DMS 273 (cell line): ENCODE data around the gene RNASEH2B.

Source experiments
- DNase-seq: peaks from one replicate; lab custom pipeline; 2025; ENCODE audit not compliant: unreplicated experiment; lab: John Stamatoyannopoulos, UW

Gene RNASEH2B

DNA sequence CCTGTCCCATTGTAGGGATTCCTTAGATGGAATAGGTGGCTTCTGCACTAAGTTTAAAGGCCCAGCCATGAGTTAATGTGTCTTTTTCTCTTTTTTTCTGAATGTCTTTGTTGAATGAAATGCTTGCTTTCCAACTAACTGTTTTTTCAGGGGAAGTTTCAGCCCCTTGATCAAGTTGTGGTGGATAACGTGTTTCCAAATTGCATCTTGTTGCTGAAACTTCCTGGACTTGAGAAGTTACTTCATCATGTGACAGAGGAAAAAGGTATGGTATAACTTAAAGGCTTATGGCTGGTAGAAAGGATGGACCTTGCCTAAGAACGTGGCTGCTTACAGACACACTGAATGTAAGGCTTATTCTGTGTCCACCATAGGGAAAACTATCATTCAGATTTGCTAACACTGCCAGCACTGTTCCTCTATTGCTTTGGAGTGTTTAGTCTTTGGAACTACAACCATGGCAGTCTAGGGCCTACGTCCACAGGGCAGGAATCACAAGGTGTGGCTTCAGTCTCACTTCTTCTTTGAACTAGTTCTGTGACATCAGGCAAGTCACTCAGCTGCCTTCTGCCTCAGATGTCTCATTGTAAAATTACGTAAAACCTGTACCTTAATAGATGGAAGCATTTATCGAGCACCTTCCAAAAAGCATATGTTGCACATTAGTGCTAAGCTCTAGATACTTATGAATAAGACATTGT is 25.3 kb downstream of the RNASEH2B start:
- no peak for DNase-seq

GRCh38 chr13:50936679-50937078 is 27.1 kb downstream of the RNASEH2B start:
- no peak for DNase-seq

DNA sequence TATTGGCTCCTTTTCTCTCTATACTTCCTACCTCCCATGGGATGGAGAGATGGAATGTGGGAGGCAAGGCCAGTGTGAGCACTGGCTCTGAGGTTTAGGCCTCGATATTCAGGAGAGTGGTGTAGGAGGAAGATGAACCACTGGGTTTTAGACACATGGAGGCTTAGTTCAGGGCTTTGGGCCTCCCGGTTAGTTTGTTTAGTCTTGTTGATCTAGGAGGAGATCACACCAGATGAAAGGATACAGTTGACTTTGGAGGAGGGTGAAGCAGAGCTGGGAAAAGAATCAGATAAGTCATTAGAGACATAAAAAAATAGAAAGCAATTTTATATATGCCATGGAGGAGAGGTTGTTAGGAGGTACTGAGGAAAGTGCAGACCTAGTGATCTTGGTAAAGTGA is 30.9 kb downstream of the RNASEH2B start:
- DNase-seq = no peak

DNA sequence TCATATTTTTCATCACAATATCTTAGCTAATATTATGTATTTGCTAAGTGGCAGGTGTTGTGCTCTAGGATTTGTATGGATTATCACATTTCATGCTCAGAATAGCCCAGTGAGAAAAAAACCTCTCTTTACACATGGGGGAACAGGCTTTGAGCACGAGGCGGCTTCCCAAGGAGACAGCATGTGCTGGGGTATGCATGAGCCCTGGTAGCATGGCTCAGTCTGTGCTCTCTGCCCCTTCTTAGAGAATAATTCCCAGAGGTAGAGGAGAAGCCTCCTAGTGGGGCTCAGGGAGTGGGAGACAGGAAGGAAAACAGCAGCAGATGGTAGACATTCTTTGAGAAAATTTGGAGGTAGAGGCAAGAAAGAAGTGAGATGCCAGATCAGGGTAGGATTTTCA is 31.6 kb downstream of the RNASEH2B start:
- DNase-seq = no peak

- no peak for DNase-seq
These were observed 33.2 kb downstream of the RNASEH2B start for GRCh38 chr13:50942630-50943311.

GRCh38 chr13:50945669-50946068 is 36.1 kb downstream of the RNASEH2B start:
- DNase-seq = no peak

GRCh38 chr13:50948601-50949000 is 39.0 kb downstream of the RNASEH2B start:
- DNase-seq = no peak

DNA sequence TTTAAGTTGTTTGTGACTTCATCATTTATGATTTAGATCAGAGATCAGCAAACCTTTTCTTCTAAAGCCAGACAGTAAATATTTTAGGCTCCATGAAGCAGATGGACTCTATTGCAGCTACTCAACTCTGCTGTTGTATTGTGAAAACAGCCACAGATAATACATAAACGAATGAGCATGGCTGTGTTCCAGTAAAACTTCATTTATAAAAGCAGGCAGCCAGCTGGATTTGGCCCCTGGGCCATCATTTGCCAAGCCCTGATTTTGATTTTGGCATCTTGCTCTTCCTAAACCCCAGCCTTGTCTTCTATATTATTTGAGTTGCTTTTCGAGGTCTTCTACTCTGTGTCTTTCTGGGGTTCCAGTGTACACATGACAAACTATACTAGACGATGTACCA is 41.3 kb downstream of the RNASEH2B start:
- peak; percentile 2 for DNase-seq

- DNase-seq = no peak
These were observed 41.8 kb downstream of the RNASEH2B start for GRCh38 chr13:50951366-50951765.

DNA sequence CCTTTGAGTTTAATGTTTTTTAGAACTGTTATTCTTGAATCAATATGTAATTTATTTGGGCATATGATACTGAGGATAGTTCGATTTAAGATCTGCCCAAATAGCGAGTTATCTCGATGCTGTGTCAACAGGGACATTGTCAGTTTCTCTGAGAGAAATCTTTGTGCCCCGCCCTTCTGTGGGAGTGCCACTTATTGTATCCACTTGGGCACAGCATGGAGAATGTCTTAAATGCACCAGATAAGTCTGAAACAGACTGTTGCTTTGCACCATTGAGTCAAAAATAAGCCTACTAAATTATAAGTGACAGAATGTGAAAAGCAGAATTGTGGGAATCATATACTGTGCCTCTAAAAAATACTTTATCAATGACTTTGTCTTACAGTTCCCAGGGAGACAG is 45.6 kb downstream of the RNASEH2B start:
- no peak for DNase-seq

GRCh38 chr13:50955798-50956197 is 46.2 kb downstream of the RNASEH2B start:
- DNase-seq = no peak

DNA sequence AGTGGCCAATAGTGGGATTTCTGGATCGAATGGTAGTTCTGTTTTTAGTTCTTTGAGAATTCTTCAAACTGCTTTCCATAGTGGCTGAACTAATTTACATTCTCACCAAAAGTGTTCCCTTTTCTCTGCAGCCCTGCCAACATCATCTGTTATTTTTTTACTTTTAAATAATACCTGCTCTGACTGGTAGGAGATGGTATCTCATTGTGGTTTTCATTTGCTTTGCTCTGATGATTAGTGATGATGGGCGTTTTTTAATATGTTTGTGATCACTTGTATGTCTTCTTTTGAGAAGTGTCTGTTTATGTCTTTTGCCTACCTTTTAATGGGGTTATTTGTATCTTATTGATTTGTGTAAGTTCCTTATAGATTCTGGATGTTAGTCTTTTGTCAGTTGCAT is 48.0 kb downstream of the RNASEH2B start:
- no peak for DNase-seq

GRCh38 chr13:50969691-50970090 is 60.1 kb downstream of the RNASEH2B start:
- peak; percentile 83 for DNase-seq

GRCh38 chr13:50970956-50971355 is 61.4 kb downstream of the RNASEH2B start:
- DNase-seq = no peak

GRCh38 chr13:50974268-50974667 is 64.7 kb downstream of the RNASEH2B start:
- no peak for DNase-seq

DNA sequence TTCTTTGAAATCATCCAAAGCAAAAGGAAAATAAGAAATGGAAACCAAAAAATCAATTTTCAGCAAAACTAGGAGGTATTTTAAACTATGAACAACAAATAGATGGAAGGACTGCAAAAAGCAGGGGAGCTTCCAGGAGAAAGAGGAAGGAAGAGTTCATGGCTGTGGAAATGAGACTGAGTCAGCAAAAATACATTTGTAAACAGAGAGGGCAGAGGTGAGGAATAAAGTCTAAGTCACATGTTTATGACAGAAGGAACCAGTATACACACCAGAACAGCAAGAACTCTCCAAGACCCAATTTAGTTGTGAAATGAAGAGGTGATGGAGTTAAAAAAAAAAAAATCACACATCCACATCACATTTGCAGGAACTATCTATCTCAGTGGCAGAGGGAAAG is 69.6 kb downstream of the RNASEH2B start:
- no peak for DNase-seq

- no peak for DNase-seq
These were observed 72.1 kb downstream of the RNASEH2B start for GRCh38 chr13:50981686-50982085.

GRCh38 chr13:50989476-50989875 is 79.9 kb downstream of the RNASEH2B start:
- peak; percentile 70 for DNase-seq

GRCh38 chr13:50990065-50990817 is 80.7 kb downstream of the RNASEH2B start:
- peak; percentile 72 for DNase-seq

- DNase-seq = peak; percentile 85
These were observed 81.4 kb downstream of the RNASEH2B start for GRCh38 chr13:50990818-50991506.
